ENCODE data around the gene DNAJB4.
A peak's percentile ranks its signal among the peaks of the same experiment; 100 is the strongest.
"Not testable (repeated sequence)": the region's sequence is repeated elsewhere in the genome, so short reads cannot be mapped to it uniquely, and the experiment has no call there.

The DNAJB4 gene

GRCh38 chr1:77989744-77990143 is 15.0 kb upstream of the DNAJB4 start:
- DNase-seq = no peak
- intact Hi-C loops (cut with DNase I) = no loop called here

- DNase-seq = no peak
These were observed 14.0 kb upstream of the DNAJB4 start for GRCh38 chr1:77990629-77991204.

GRCh38 chr1:77991638-77992037 is 13.1 kb upstream of the DNAJB4 start:
- intact Hi-C loops (cut with DNase I) = no loop called here

More at GRCh38 chr1:77990629-77991204, 14.0 kb upstream of the DNAJB4 start:
- intact Hi-C loops (cut with DNase I) = no loop called here

GRCh38 chr1:77994117-77994705 is 10.5 kb upstream of the DNAJB4 start:
- intact Hi-C loops (cut with DNase I) = no loop called here
- DNase-seq = no peak

More at GRCh38 chr1:77991638-77992037, 13.1 kb upstream of the DNAJB4 start:
- DNase-seq = no peak

GRCh38 chr1:77996734-77997133 is 8.0 kb upstream of the DNAJB4 start:
- no peak for DNase-seq

GRCh38 chr1:78000536-78000935 is 4.2 kb upstream of the DNAJB4 start:
- DNase-seq = not testable (repeated sequence)
- intact Hi-C loops (cut with DNase I) = loop anchor here (10.0 kb wide), 1 partner anchor 114 kb away; no protein-coding TSS in a partner anchor

More at GRCh38 chr1:77996734-77997133, 8.0 kb upstream of the DNAJB4 start:
- intact Hi-C loops (cut with DNase I) = no loop called here

- DNase-seq = no peak
- intact Hi-C loops (cut with DNase I) = loop anchor here (10.0 kb wide), 1 partner anchor 112 kb away; no protein-coding TSS in a partner anchor
These were observed 1.5 kb upstream of the DNAJB4 start for GRCh38 chr1:78003070-78003746.

- peak in 4 of 10 donors; percentile 17 to 82 (median 54) for DNase-seq
- intact Hi-C loops (cut with DNase I) = loop anchor here (1.0 to 10.0 kb wide), 2 partner anchors 25 to 111 kb away; partner anchors contain the start of gene FUBP1
These were observed 639 bp upstream of the DNAJB4 start for GRCh38 chr1:78003882-78004718.

- no peak for DNase-seq
- intact Hi-C loops (cut with DNase I) = loop anchor here (10.0 kb wide), 1 partner anchor 109 kb away; no protein-coding TSS in a partner anchor
These were observed 646 bp downstream of the DNAJB4 start for GRCh38 chr1:78005448-78005722.

GRCh38 chr1:78005755-78006154 is 1.0 kb downstream of the DNAJB4 start:
- no peak for DNase-seq
- intact Hi-C loops (cut with DNase I) = loop anchor here (10.0 kb wide), 1 partner anchor 109 kb away; no protein-coding TSS in a partner anchor

GRCh38 chr1:78006521-78006920 is 1.8 kb downstream of the DNAJB4 start:
- no peak for DNase-seq
- intact Hi-C loops (cut with DNase I) = loop anchor here (10.0 kb wide), 1 partner anchor 108 kb away; no protein-coding TSS in a partner anchor

GRCh38 chr1:78007677-78008341 is 3.1 kb downstream of the DNAJB4 start:
- no peak for DNase-seq
- intact Hi-C loops (cut with DNase I) = loop anchor here (10.0 kb wide), 1 partner anchor 107 kb away; no protein-coding TSS in a partner anchor

- intact Hi-C loops (cut with DNase I) = loop anchor here (10.0 kb wide), 1 partner anchor 106 kb away; no protein-coding TSS in a partner anchor
- no peak for DNase-seq
These were observed 4.5 kb downstream of the DNAJB4 start for GRCh38 chr1:78009276-78009675.

GRCh38 chr1:78009836-78010235 is 5.1 kb downstream of the DNAJB4 start:
- intact Hi-C loops (cut with DNase I) = loop anchor here (10.0 kb wide), 1 partner anchor 105 kb away; no protein-coding TSS in a partner anchor
- DNase-seq = no peak

- DNase-seq = no peak
These were observed 6.3 kb downstream of the DNAJB4 start for GRCh38 chr1:78011050-78011449.

GRCh38 chr1:78015148-78015547 is 10.4 kb downstream of the DNAJB4 start:
- intact Hi-C loops (cut with DNase I) = no loop called here
- DNase-seq = no peak

More at GRCh38 chr1:78011050-78011449, 6.3 kb downstream of the DNAJB4 start:
- intact Hi-C loops (cut with DNase I) = no loop called here

GRCh38 chr1:78019024-78019423 is 14.3 kb downstream of the DNAJB4 start:
- intact Hi-C loops (cut with DNase I) = no loop called here
- no peak for DNase-seq

- DNase-seq; intact Hi-C loops (cut with DNase I): not testable (repeated sequence)
These were observed 16.4 kb downstream of the DNAJB4 start for GRCh38 chr1:78021134-78021533.

- intact Hi-C loops (cut with DNase I) = no loop called here
- DNase-seq = no peak
These were observed 25.1 kb downstream of the DNAJB4 start for GRCh38 chr1:78029793-78030192.

Data from posterior cingulate gyrus (tissue), 11 donors.